Stromal cell of bone marrow (primary cell): ENCODE data around the gene CCNY.

Experiments
- DNase-seq: peaks from one replicate; pipeline ENCODE4 v3.0.0-alpha.2; 2012; ENCODE audit warnings: low read depth

CCNY gene

GRCh38 chr10:35453855-35454532, 117.7 kb downstream of the CCNY start:
- peak; percentile 63 for DNase-seq

- DNase-seq = no peak
Observed at GRCh38 chr10:35456153-35456720, 119.9 kb downstream of the CCNY start.

DNA sequence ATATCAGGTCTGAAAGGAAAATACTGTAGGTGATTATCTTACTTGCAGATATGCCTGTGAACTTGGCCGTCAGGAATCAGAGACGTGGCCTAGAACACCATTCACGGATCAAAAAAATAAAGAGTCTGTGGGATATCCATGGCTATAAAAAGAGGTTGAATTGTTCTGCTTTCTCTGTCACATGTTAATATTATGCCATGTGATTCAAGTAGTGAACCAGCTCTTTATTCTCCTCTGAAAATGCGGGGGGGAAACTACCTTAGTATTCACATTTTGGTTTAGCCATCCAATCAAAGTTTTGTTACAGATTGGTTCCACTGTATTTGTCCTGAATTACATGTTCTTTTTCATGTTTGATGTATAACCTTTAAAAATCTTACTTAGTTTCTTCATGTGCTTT, 120.5 kb downstream of the CCNY start:
- DNase-seq = no peak

DNA sequence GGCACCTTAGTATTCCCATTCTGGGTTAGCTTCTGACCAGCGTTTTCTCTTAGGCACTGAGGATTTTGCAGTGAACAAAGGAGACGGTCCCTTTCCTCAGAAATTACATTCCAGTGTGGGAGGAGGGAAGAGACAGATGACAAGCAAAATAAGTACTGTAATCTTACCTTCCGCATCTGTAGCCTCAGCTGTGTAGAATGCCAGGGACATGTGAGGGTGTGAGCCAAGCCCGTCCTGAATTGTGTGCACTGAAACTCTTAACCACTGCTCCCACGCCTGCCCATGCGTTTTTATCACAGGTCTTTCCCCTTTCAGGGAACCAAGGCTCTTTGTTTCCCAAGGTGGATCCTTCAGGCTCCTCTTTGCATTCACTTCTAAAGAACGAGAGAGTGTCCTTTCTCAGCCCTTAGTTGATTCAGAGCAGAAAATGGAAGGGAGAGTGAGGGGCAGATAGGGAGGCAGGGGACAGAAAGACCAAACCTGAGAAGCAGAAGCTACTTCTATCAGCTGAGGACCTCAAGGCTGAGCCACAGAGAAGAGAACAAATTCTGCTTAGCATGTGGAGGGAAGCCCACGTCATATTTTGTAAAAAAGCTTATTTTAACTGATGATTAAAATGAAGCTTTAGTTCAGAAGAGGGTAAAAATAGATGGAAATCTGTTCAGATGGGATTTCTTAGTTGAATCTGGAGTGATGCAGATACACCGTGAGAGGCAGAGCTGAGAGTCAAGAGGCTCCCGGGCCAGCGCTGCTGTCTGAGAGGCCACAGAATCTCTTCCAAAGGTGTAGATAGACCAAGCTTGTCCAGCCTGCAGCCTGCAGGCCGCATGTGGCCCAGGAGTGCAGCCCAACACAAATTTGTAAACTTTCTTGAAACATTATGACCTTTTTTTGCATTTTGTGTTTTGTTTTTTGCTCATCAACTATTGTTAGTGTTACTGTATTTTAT, 122.5 kb downstream of the CCNY start:
- DNase-seq = no peak

- no peak for DNase-seq
Observed at GRCh38 chr10:35459449-35459847, 123.1 kb downstream of the CCNY start.

- no peak for DNase-seq
Observed at GRCh38 chr10:35460852-35461460, 124.6 kb downstream of the CCNY start.

GRCh38 chr10:35462491-35462934, 126.2 kb downstream of the CCNY start:
- no peak for DNase-seq

- no peak for DNase-seq
Observed at GRCh38 chr10:35463105-35463867, 127.0 kb downstream of the CCNY start.

- no peak for DNase-seq
Observed at GRCh38 chr10:35463878-35464277, 127.6 kb downstream of the CCNY start.

DNA sequence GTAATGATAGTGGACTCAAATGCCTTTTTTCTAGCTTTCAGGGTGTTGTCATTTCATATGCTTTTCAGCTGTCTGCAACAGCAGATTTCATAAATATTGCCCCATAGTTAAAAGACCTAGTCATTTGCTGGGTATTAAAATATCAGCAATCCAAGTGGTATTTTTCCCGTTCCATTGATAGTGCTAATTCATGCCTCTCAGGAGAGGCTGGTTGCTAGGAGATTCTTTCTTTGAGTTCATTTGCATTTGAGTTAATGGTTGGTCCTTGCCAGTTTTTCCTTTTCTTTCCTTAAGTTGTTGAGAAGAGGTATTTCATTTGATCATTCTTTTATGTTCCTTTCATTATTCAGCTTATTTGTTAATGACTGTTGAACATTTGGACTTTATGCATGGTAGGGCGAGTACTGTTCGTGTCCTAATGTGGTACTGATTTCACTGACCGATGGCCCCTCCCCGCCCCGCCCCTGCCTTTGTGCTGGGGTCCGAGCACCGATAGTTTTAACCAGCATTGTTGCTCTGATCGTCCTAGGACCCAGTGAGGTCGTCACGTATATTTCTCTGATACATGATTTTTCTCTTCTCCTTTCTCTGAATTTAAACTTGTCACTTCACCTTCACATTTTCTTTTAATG, 128.6 kb downstream of the CCNY start:
- no peak for DNase-seq

DNA sequence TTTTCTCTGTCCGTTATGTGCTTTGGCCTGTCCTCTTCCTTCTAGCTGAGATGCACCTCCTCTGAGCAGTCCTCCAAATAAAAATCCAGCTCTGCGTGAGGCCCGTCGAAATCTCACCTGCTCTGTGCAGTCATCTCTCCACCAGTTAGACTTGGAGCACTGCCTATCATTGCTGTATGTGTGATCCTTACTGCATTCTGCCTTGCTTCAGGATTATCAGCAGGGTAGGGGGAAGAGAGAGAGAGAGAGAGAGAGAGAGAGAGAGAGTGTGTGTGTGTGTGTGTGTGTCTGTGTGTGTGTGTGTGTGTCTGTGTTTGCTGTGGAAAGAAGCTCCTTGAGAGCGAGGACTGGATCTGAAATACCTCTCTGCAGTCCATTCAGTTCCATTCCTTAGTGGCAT, 129.4 kb downstream of the CCNY start:
- no peak for DNase-seq

- no peak for DNase-seq
Observed at GRCh38 chr10:35466170-35466569, 129.9 kb downstream of the CCNY start.

GRCh38 chr10:35466661-35467060, 130.4 kb downstream of the CCNY start:
- no peak for DNase-seq

DNA sequence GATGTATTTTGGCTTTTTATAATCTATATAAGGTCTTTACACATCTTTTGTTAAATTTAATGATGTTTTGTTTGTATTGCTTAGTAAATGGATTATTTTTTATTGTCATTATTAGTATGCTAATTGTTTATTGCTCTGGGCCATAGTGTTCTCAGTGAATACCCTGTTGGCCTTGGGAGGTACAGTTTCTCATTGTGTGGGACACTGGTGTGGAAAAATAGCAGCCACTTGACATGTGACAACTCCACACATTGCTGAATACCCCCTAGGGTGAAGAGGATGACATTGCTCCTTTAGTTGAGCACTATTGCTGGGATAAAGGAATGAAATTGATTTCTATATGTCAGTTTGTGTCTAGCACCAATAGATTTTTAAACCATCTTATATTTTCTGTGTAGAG, 130.9 kb downstream of the CCNY start:
- DNase-seq = no peak

DNA sequence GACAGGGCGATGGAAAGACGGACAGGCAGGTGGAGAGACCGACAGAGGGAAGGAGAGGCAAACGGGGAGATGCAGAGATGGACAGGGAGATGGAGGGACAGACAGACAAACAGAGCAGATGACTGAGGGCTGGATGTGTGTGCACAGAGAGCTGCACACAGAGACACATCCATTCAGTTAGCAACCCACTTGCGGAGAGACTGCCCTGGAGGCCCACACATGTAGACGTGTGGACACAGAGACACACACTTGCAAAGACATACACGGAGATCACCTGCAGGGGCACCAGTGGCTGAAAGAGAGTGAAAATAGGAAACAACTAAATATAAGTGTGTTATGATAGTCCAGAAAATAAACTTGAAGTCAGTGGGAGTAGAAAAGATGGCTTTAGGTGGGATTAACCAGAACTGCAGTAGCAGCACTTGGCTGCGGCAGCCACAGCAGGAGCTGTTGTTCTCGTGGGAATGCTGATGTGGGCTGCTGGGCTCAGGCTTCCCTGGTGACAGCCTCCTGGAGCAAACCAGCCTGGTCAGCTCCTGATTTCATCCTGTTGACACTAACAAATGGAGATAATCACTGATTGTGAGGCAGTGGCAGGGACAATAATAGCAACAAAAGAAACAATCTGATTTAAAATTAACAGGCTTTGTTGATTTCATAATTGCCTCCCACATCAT, 134.1 kb downstream of the CCNY start:
- no peak for DNase-seq

- no peak for DNase-seq
Observed at GRCh38 chr10:35470925-35471315, 134.6 kb downstream of the CCNY start.

- no peak for DNase-seq
Observed at GRCh38 chr10:35471435-35471834, 135.1 kb downstream of the CCNY start.

GRCh38 chr10:35480142-35480541, 143.8 kb downstream of the CCNY start:
- DNase-seq = no peak

DNA sequence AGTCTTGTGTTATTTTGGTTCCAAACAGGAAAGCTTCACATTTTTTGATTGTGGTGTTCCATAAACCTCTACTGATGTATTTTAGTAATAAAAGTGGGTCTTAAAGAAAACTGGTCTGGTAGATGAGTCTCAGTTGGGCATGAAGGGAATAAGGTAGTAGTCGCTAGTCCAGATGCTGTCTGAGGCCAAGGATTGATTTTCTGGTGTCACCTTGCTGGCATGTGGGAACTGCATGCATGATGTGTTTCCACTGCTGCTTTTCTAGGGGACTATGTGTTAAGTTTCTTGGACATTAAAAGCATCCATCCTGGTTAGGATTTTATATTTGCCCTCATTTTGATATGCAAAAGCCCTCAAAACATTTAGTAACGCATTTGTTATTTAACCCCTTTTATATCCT, 145.1 kb downstream of the CCNY start:
- no peak for DNase-seq

- no peak for DNase-seq
Observed at GRCh38 chr10:35486297-35486990, 150.1 kb downstream of the CCNY start.
